OCI-LY1 (cell line): ENCODE results near the gene MTX1.

ENCODE experiments used
- EZH2 ChIP-seq: fragments of 200-600 bp; sonication (generic), shearing (Covaris generic); IDR thresholded peaks from 2 replicates; pipeline ENCODE4 v1.8.0; 2017; ENCODE audit warnings: borderline replicate concordance, mixed run types, mild to moderate bottlenecking, antibody characterized with exemption, low read length, moderate library complexity, mixed read lengths
- TF ChIP-seq, protein P1 (sequence below): fragments of 200-600 bp; sonication (generic), shearing (Covaris generic); IDR thresholded peaks from 2 replicates; pipeline ENCODE4 v1.5.1; 2017; ENCODE audit warnings: mild to moderate bottlenecking, antibody characterized with exemption, low read length, moderate library complexity, mixed read lengths

DNA sequence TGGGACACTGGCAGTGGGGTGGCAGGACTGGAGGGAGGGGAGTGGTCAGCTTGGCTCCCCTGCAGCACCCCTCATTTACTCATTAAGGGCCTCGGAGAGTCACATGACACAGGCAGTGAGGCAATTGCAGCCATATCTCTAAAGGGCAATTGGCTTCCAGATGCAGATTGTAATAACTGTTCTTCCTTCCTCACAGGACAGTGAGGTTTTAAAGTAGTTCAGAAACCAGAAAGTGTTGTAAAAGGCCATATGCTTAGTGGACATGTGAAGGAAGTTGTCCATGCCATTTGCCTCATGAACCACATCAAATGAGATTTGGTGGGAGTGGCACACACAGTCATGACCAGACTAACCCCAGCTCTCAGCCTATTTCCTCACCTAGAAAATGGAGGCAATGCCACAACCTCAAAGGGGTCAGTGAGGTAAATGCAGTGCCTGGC lies 11.1 kb downstream of the MTX1 start:
- TF ChIP-seq, protein P1, sequence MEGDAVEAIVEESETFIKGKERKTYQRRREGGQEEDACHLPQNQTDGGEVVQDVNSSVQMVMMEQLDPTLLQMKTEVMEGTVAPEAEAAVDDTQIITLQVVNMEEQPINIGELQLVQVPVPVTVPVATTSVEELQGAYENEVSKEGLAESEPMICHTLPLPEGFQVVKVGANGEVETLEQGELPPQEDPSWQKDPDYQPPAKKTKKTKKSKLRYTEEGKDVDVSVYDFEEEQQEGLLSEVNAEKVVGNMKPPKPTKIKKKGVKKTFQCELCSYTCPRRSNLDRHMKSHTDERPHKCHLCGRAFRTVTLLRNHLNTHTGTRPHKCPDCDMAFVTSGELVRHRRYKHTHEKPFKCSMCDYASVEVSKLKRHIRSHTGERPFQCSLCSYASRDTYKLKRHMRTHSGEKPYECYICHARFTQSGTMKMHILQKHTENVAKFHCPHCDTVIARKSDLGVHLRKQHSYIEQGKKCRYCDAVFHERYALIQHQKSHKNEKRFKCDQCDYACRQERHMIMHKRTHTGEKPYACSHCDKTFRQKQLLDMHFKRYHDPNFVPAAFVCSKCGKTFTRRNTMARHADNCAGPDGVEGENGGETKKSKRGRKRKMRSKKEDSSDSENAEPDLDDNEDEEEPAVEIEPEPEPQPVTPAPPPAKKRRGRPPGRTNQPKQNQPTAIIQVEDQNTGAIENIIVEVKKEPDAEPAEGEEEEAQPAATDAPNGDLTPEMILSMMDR, result no peak
- no peak for TF ChIP-seq EZH2
